GM12875 (cell line): ENCODE data around the gene NHS.
"Not testable (repeated sequence)": the region's sequence is repeated elsewhere in the genome, so short reads cannot be mapped to it uniquely, and the experiment has no call there.

Experiments used
- H3K4me3 ChIP-seq: one replicate; pipeline ENCODE4 v1.5.1; 2011; ENCODE audit warnings: low read depth, low read length, control low read depth
- TF ChIP-seq, protein P1 (sequence below): IDR thresholded peaks from 2 replicates; pipeline ENCODE4 v1.5.1; 2011; ENCODE audit warnings: low read depth, mild to moderate bottlenecking, control low read depth, inconsistent platforms, low read length, moderate library complexity, borderline replicate concordance; ENCODE audit not compliant: insufficient read depth

Gene NHS

DNA sequence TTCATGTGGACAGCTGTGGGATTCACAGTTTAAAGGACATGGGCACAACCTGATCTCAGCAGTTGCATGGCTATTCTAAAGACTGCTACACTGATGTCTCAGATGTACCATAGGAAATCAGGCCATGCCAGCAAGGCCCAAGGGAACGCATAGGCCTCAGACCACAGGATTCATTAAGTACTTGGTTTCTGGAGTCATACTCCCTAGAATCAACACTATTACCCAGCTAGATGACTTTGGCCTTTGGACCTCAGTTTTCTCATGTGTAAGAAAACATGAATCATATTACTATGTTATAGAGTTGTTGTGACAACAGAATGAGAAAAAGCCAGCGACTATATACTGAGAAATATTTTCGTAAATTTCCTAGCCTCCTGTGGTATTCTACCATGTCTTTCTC, 67.9 kb downstream of the NHS start:
- TF ChIP-seq, protein P1, sequence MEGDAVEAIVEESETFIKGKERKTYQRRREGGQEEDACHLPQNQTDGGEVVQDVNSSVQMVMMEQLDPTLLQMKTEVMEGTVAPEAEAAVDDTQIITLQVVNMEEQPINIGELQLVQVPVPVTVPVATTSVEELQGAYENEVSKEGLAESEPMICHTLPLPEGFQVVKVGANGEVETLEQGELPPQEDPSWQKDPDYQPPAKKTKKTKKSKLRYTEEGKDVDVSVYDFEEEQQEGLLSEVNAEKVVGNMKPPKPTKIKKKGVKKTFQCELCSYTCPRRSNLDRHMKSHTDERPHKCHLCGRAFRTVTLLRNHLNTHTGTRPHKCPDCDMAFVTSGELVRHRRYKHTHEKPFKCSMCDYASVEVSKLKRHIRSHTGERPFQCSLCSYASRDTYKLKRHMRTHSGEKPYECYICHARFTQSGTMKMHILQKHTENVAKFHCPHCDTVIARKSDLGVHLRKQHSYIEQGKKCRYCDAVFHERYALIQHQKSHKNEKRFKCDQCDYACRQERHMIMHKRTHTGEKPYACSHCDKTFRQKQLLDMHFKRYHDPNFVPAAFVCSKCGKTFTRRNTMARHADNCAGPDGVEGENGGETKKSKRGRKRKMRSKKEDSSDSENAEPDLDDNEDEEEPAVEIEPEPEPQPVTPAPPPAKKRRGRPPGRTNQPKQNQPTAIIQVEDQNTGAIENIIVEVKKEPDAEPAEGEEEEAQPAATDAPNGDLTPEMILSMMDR, result no peak

DNA sequence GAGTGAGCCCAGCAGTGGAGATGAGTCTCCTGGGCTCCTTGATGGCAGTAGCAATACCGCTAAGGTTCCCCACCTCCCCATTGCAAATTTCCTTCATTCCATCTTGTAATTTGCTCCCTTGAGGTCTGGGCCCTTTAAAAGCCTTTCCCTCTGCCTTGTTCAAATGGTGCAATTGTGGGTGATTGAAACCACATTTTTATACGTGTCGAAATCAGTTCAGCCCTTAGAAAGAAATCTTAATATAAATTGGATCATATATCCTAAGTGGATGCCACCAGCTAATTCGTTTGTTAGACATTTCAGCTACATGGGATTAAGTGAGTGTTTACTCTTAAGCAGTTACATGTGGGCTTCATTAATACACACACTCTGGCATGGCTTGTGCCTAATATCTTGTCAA, 68.6 kb downstream of the NHS start:
- TF ChIP-seq, protein P1, result no peak
- H3K4me3 ChIP-seq, result no peak overlapping the region

More for the DNA sequence above, 67.9 kb downstream of the NHS start:
- H3K4me3 ChIP-seq, result no peak overlapping the region

DNA sequence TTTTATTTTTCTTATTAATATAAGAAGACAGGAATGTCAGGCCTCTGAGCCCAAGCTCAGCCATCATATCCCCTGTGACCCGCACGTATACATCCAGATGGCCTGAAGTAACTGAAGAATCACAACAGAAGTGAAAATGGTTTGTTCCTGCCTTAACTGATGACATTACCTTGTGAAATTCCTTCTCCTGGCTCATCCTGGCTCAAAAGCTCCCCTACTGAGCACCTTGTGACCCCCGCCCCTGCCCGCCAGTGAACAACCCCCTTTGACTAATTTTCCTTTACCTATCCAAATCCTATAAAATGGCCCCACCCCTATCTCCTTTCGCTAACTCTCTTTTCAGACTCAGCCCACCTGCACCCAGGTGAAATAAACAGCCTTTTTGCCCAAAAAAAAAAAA, 71.3 kb downstream of the NHS start:
- H3K4me3 ChIP-seq, result not testable (repeated sequence)

DNA sequence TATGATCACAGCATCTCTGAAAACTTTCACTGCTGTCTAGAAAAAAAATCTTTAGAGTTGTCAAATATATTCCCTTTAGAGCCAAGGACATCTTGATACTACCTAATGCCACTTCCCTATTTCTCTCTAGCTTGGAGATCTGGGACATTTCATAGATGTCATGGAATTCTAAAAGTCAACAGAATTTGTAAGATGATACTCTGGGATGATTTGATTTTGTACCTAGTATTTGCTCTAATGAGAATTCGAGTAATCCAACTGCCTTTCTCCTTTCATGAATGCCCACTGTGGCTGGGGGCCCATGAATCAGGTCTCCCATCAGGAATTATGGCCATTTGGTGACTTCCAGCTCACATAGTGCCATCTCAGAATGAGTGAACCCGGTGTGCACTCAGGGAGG, 73.2 kb downstream of the NHS start:
- no peak overlapping the region for H3K4me3 ChIP-seq
- TF ChIP-seq, protein P1, result no peak

DNA sequence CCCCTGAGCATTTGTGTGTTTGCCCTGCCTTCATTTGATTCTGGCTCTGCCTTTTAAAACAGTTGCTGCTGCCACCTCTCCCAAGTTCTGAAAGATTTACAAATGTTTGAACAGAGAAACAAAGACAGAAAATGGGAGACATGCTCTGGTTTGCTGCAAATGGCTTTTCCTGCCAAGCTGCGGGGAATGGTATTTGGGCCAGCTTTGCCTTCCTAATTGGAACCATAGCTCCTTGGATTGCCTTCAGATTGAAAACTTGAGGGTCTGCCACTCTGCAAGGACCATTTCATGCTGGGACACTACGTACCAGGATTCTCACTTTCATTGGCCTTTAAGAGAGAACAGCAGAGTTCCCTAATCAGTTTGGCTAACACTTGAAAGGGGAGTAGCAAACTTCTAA, 74.9 kb downstream of the NHS start:
- TF ChIP-seq, protein P1, result no peak
- H3K4me3 ChIP-seq, result no peak overlapping the region

DNA sequence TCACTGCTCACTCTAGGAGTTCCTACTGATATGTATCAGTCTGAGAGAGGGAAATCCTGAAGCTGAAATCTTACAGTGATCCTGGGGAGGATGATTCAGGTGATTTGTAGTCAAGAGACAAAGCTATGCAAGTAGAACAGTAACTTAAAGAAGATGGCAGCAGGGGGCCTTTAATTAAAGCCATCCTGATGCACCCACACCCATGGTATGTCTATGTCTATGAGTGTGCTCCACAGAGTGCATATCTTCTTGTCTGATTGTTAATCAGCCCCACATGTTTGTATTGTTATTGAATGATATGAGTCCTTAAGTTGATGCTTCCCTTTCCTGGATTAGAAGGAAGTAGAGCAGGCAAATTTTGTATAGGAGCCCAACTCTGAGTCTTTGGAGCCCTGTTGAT, 78.8 kb downstream of the NHS start:
- TF ChIP-seq, protein P1, result no peak
- no peak overlapping the region for H3K4me3 ChIP-seq

DNA sequence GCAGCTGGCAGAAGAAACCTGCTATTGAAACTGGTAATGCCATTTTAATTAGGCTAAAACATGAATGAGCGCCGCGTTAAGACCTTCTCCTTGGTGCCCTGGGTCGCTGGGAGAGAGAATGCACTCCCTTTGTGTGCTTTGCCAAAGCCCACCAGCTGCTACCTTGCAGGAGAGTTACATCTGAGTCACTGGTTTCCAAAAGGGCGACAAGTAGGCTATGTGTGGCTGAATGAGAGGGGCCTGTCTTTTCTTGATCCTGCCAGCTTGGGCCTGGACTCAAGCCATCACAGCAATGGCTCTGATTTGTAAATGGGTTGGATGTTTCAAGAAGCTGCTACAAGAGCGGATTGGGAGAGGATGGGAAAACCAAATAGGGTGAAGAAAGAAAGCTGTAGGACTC, 81.5 kb downstream of the NHS start:
- TF ChIP-seq, protein P1, result no peak
- no peak overlapping the region for H3K4me3 ChIP-seq

DNA sequence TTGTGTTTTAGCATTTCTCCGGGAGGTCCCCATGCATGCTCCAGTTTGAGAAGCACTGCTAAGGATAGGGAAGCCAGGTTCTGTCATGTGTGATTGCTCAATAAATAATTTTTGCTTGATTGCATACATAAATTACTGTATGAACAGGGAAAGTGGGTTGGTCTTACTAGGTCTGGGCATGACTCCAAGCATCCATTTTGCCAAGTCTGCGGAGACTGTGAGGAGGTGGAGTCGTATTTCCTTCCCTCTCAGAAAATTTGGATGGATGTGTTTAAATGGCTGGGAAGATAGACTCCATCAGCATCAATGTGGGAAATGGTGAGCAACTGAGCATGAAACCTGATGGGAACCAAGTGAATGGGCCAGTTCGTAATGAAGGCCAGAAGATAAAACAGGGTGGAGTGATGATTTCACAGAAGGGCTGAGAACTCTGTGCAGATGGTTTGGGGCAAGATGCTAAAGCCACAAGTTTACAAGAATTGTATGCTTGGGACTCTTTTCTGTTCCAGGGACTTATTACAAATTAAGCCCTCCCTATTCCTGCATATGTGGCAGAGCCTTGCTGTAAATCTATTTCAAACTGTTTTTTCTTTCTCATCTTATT, 84.1 kb downstream of the NHS start:
- TF ChIP-seq, protein P1, result no peak
- no peak overlapping the region for H3K4me3 ChIP-seq
